ENCODE data around the gene ATP5ME. TPM values are rescaled to one million over a fixed set of nuclear protein-coding genes. Genes with fewer than 3 reads are reported as not detected.
A peak's percentile ranks its signal among the peaks of the same experiment; 100 is the strongest.

Gene ATP5ME
- total and polyA plus RNA-seq, 2 experiments from 2014 or later, result 177 to 1,438 TPM

DNA sequence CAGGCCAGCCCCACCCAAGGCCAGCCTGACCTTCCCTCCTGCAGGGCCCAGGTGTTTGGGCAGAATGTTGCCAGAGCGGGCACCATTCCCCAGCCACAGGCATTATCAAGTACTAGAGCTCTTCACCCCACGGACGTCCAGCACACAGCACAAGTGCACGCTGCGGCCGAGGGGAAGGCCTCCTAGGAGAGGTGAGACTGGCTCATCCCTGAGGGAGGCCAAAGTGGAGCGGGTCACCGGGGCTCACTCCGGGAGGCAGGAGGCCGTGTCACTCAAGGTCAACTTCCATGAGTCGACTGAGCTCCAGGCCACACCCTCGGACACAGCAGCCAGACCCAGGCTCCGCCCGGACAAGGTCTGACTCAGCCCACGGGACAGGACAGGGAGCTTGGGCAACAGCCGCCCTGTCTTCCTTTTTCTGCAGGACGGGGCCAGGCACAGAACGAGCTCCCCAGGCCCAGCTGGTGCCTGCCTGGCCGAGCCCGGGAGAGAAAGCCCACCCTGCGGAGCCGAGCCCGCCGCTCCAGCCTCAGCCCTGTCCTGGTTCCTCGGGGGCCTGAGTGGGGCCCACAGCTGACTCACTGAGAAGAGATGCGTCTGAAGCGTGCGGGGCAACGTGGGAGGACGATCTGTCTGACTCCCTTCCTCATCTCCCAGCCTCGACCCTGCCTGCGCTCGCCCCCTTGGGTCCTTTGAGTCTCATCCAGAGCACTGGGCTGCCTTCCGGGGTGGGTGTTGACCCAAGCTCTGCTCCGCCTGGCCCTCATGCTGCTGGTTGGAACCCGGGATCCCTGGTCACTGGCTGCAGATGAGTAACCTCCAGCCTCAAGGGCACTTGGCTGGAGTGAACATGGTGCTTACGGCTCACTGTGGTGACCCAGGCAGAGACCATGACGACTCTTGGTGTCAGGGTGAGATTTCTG is 13.2 kb upstream of the ATP5ME start:
- Histone ChIP-seq H3K36me3 (no peaks in the 10 kb centered on the region), H3K27me3 (peaks cover 11% of the 10 kb centered on the region), H3K27ac (no peak overlapping the region), H3K9me3 (ENCODE audit: low read depth) (no peaks in the 10 kb centered on the region), H3K4me1 (ENCODE audit: low read depth) (no peaks in the 10 kb centered on the region), H3K4me3 (no peak overlapping the region)
- TF ChIP-seq, protein P1, sequence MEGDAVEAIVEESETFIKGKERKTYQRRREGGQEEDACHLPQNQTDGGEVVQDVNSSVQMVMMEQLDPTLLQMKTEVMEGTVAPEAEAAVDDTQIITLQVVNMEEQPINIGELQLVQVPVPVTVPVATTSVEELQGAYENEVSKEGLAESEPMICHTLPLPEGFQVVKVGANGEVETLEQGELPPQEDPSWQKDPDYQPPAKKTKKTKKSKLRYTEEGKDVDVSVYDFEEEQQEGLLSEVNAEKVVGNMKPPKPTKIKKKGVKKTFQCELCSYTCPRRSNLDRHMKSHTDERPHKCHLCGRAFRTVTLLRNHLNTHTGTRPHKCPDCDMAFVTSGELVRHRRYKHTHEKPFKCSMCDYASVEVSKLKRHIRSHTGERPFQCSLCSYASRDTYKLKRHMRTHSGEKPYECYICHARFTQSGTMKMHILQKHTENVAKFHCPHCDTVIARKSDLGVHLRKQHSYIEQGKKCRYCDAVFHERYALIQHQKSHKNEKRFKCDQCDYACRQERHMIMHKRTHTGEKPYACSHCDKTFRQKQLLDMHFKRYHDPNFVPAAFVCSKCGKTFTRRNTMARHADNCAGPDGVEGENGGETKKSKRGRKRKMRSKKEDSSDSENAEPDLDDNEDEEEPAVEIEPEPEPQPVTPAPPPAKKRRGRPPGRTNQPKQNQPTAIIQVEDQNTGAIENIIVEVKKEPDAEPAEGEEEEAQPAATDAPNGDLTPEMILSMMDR (IDR thresholded peaks at IDR 0.05; ENCODE audit: low read depth, low read length), result no peak
- peak in 1 of 2 donors; percentile 89 for DNase-seq (ENCODE audit: low read depth in 1 of 2, low spot score in 1 of 2)

- TF ChIP-seq, protein P1 (IDR thresholded peaks at IDR 0.05; ENCODE audit: low read depth, low read length), result no peak
- Histone ChIP-seq H3K27me3 (peaks cover 11% of the 10 kb centered on the region), H3K9me3 (ENCODE audit: low read depth) (no peaks in the 10 kb centered on the region), H3K36me3 (no peaks in the 10 kb centered on the region), H3K4me1 (ENCODE audit: low read depth) (no peaks in the 10 kb centered on the region), H3K4me3 (no peak overlapping the region), H3K27ac (no peak overlapping the region)
- no peak for DNase-seq (ENCODE audit: low read depth in 1 of 2, low spot score in 1 of 2)
Observed at GRCh38 chr4:686413-687040, 12.5 kb upstream of the ATP5ME start.

DNA sequence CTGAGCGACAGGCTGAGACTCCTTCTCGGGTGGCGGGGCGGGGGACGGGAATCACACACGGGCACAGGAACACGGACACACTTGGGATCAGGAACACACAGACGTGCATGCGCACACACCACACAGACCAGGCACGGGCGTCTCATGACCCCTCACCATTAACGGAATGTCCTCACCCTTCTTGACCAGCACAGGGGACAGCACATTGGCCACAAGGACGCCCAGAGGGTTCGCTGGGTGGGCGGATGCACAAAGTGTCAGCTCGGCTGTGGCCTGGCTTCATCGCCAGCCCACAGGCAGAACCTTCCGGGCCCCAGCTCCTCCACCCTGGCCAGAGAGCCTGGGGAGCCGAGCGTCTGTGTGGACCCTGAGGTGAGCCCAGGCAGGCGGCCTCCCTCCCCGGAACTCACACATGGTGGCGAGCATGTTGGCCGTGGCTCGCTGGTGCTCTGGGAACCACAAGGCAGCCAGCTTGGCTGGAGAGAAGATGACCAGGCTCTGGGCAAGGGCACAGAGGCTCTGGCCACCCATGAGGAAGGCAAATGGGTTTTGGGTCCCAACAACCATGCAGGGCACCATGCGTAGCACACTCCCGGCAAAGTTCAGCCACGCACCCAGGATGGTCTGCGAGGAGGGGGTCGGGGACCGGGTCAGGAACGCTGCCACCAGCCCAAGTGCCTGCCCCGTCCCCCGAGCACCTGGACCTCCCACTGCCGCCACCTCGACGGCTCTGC is 11.8 kb upstream of the ATP5ME start:
- DNase-seq (ENCODE audit: low read depth in 1 of 2, low spot score in 1 of 2), result no peak
- no peak overlapping the region for H3K27ac ChIP-seq
- H3K36me3 ChIP-seq, result no peaks in the 10 kb centered on the region
- peaks cover 11% of the 10 kb centered on the region for H3K27me3 ChIP-seq
- no peaks in the 10 kb centered on the region for H3K4me1 ChIP-seq (ENCODE audit: low read depth)
- H3K4me3 ChIP-seq, result no peak overlapping the region
- TF ChIP-seq, protein P1 (IDR thresholded peaks at IDR 0.05; ENCODE audit: low read depth, low read length), result no peak
- H3K9me3 ChIP-seq (ENCODE audit: low read depth), result no peaks in the 10 kb centered on the region

DNA sequence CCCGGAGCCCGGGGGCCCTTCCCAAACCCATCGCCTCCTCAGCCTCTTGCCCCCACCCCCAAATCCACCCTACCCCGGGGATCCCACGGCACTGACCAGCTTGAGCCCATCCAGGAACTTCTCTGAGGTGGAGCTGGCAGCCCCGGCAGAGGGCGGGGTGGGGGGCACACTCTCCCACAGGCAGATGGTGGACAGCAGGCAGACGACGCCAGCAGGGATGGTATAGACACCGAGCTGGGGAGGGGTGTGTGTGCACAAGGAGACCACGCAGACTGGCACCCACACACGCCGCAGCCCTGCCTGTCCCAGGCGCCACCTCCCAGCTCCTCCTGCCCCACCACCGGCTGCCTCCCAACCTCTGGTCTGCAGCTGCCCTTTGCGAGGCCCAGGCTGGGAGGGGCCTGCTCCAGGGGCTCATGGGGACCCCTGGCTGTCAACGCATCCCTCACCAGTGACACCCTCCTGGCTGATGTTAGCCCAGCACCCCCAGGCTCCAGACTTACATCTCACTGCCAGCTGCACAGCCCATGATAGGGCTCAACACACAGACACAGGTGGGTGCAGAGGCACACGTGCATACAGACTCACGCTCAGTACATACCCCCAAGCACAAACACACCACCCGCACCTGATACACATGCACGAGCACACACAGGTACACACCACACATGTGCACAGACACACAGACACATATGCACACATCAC is 10.7 kb upstream of the ATP5ME start:
- TF ChIP-seq, protein P1 (IDR thresholded peaks at IDR 0.05; ENCODE audit: low read depth, low read length), result no peak
- no peak for DNase-seq (ENCODE audit: low read depth in 1 of 2, low spot score in 1 of 2)
- Histone ChIP-seq H3K36me3 (no peaks in the 10 kb centered on the region), H3K27me3 (peaks cover 11% of the 10 kb centered on the region), H3K4me1 (ENCODE audit: low read depth) (no peaks in the 10 kb centered on the region), H3K27ac (no peak overlapping the region), H3K9me3 (ENCODE audit: low read depth) (no peaks in the 10 kb centered on the region), H3K4me3 (no peak overlapping the region)
